IgD-negative memory B cell (primary cell): ENCODE data around the gene PRR23B. TPM values are rescaled to one million over a fixed set of nuclear protein-coding genes. Genes with fewer than 3 reads are reported as not detected.

ENCODE experiments used
- H3K27ac Mint-ChIP-seq, 3 donors: one replicate each; pipeline ENCODE4 v1.8.0; 2020 to 2022; ENCODE audit warnings: mild to moderate bottlenecking in 3 of 3, mixed read lengths in 3 of 3, moderate library complexity in 1 of 3
- H3K27me3 Mint-ChIP-seq: one replicate; pipeline ENCODE4 v1.8.0; 2021; ENCODE audit warnings: mixed read lengths
- H3K36me3 Mint-ChIP-seq: one replicate; pipeline ENCODE4 v1.8.0; 2020; ENCODE audit warnings: mild to moderate bottlenecking, mixed read lengths
- H3K4me1 Mint-ChIP-seq, 3 donors: one replicate each; pipeline ENCODE4 v1.8.0; 2020 to 2022; ENCODE audit warnings: mixed read lengths in 3 of 3, mild to moderate bottlenecking in 1 of 3
- H3K4me3 Mint-ChIP-seq, 4 donors: one replicate each; pipeline ENCODE4 v1.8.0; 2020 to 2022; ENCODE audit warnings: mild to moderate bottlenecking in 4 of 4, mixed read lengths in 4 of 4, moderate library complexity in 3 of 4
- H3K9me3 Mint-ChIP-seq, 3 donors: one replicate each; pipeline ENCODE4 v1.8.0; 2020 to 2021; ENCODE audit warnings: mixed read lengths in 3 of 3, mild to moderate bottlenecking in 1 of 3
- polyA plus RNA-seq: library from polyadenylated mRNA; unstranded; fragments of 300-500 nt; fragmentation: Illumina TruSeq; gene quantifications from one replicate; pipeline ENCODE4 v1.2.3, GENCODE V29; 2021

Gene PRR23B
- polyA plus RNA-seq, 1 donor from 2014 or later = not detected

DNA sequence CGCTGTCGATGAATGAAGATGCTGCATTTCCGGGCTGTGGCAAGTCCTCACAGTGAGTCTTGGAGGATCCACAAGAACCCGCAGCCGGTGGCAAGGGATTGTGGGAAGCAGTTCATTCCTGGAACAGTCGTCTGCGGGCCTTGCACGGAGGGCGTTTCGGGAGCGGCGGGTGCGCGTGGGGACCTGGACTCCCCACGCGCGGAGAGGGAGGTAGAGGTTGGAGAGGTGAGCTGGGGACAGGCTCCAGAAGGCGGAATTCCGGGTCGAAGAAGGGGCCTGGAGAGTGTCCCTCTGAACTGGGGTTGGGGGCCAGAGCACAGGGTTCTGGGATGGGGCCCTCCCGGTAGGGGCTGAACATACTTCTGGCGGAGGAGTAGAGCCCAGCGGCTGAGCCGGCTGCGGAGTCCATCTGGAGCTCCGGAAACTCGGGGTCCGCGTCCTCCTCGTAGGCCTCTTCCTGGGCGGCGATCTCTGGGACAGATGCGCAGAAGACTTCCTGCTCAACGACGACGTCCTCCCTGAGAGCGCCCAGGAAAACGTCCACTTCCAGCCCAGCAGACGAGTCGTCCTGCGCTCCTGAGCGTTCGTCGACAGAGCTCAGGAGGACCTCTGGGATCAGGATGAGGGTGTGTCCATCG, 15.3 kb downstream of the PRR23B start:
- Mint-ChIP-seq H3K4me1 (peaks cover 0 to 2% (median 0%) of the 10 kb centered on the region in 3 donors), H3K27me3 (no peaks in the 10 kb centered on the region), H3K36me3 (peaks cover 2% of the 10 kb centered on the region), H3K4me3 (no peak overlapping the region), H3K9me3 (peaks cover 11 to 16% (median 12%) of the 10 kb centered on the region in 3 donors), H3K27ac (no peak overlapping the region)

DNA sequence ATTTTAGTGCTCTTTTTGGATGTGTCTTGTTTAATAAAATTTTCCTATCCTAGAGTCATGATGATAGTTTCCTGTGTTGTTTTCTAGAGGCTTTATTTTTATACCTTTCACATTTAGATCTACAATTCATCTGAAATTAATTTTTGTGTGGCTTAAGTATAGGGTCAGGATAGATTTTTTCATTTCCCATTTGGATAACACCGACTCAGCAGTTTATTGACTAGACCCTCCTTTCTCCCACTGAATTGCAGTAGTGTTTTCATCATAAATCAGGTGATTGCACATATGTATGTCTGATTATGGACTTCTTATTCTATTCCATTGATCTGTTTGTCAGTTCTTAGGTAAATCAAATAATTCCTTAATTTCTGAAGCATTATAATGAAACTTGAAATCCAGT, 25.0 kb downstream of the PRR23B start:
- H3K4me3 Mint-ChIP-seq = no peak overlapping the region
- H3K27me3 Mint-ChIP-seq = peaks cover 2% of the 10 kb centered on the region
- peaks cover 0 to 2% (median 0%) of the 10 kb centered on the region in 3 donors for H3K4me1 Mint-ChIP-seq
- H3K9me3 Mint-ChIP-seq = peaks cover 0 to 7% (median 4%) of the 10 kb centered on the region in 3 donors
- no peak overlapping the region for H3K27ac Mint-ChIP-seq
- H3K36me3 Mint-ChIP-seq = no peaks in the 10 kb centered on the region

DNA sequence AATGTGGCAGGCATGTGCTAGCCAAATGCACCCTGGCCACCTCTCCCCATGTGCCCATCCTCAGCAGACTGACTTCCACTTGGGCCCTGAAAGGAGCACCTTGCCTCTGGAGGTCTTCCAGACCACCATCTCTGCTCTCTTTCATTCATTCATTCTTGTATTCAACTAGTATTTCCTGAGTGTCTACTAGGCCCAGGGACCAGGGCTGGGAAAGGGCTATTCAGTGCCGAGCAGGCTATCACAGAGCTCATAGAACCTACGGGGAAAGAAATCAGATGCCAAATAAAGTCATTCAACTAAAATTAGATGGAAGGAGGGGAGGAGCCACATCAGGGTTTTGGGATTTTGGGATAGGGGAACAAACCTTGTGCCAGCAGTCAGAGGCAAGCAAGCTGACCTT, 33.5 kb downstream of the PRR23B start:
- Mint-ChIP-seq H3K4me1 (peaks cover 0 to 1% (median 0%) of the 10 kb centered on the region in 3 donors), H3K27ac (no peak overlapping the region), H3K9me3 (no peaks in the 10 kb centered on the region), H3K36me3 (no peaks in the 10 kb centered on the region), H3K27me3 (peaks cover 3% of the 10 kb centered on the region), H3K4me3 (no peak overlapping the region)

DNA sequence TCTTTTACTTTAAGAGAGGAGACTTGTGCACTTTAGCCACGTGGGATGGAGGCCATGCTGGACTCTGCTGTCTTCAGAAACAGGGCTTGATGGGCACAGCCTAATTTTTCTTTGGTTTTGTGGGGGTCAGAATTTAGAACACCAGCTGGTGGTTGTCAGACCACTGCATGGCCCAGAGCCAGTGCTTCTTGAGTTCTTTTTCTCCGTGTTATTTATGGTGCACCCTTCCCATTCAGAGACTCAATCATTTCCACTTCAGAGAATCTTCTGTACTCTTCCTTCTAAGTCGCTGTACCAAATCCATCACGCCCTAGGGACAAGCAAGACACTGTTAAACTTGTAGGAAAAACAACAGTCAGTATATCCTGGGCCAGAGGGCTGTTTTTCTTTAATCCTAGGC, 34.8 kb downstream of the PRR23B start:
- Mint-ChIP-seq H3K9me3 (no peaks in the 10 kb centered on the region), H3K27me3 (peaks cover 6% of the 10 kb centered on the region), H3K27ac (no peak overlapping the region), H3K4me1 (peaks cover 0 to 3% (median 0%) of the 10 kb centered on the region in 3 donors), H3K36me3 (no peaks in the 10 kb centered on the region), H3K4me3 (no peak overlapping the region)

DNA sequence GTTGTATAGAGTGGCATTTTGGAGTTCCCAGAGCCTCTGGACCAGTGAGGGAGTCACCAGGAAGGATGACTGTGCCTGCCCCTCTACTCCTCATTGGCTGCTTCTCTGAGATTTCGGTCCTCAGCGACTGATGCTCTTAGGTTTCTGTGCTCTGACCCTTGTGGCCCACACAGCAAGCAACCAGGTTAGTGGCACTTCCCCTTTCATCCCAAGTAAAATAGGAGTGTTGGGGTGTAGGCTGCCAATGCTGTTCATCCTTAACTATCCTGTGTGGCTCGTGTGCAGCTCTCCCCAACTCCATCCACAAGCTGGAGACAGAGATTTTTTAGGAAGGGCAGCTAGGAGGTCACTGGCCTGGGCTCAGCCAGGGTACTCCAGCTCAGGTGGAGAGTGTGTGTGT, 35.9 kb downstream of the PRR23B start:
- peaks cover 6% of the 10 kb centered on the region for H3K27me3 Mint-ChIP-seq
- H3K4me3 Mint-ChIP-seq = no peak overlapping the region
- H3K9me3 Mint-ChIP-seq = peaks cover 0 to 2% (median 0%) of the 10 kb centered on the region in 3 donors
- H3K36me3 Mint-ChIP-seq = no peaks in the 10 kb centered on the region
- H3K4me1 Mint-ChIP-seq = peaks cover 0 to 3% (median 0%) of the 10 kb centered on the region in 3 donors
- no peak overlapping the region for H3K27ac Mint-ChIP-seq

DNA sequence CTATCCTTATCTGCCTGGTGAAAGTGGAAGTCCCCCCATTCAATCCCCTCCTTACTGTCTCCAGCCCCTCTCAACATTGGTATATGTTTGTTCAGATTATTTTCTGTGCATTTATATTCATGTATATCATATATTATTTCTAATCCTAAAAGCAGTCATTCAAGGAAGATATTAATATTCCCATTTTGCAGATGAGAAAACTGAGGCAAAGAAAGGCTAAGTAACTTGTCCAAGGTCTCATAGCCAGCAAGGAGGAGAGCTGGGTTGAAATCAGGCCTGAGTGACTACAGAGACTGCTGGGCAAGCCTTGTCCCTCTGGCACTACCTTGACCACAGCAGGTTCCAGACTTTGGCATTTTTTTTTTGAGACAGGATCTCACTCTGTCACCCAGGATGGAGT, 44.7 kb downstream of the PRR23B start:
- H3K4me3 Mint-ChIP-seq = no peak overlapping the region
- no peak overlapping the region for H3K27ac Mint-ChIP-seq
- H3K27me3 Mint-ChIP-seq = peaks cover 15% of the 10 kb centered on the region
- H3K36me3 Mint-ChIP-seq = no peaks in the 10 kb centered on the region
- peaks cover 0 to 3% (median 0%) of the 10 kb centered on the region in 3 donors for H3K9me3 Mint-ChIP-seq
- H3K4me1 Mint-ChIP-seq = no peaks in the 10 kb centered on the region

DNA sequence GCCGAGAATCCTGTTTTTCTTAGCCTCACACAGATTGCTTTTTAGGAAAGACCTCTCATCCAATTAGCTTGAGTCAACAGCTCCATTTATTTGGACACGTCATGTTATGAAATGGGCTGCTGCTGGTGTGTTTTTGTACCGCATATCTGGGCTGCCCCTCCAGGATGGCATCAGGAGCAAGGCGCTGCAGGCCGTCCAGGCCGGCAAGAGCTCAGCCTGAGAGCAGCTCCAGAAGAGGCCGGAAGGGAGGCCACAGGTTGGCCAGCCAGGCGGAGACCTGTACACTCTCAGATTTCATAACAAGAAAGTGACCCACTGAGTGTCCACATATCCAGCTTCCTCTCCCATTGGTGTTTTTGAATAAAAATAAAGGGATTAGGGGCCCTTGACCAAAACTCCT, 45.4 kb downstream of the PRR23B start:
- H3K4me1 Mint-ChIP-seq = no peaks in the 10 kb centered on the region
- H3K27me3 Mint-ChIP-seq = peaks cover 16% of the 10 kb centered on the region
- peaks cover 0 to 3% (median 0%) of the 10 kb centered on the region in 3 donors for H3K9me3 Mint-ChIP-seq
- H3K36me3 Mint-ChIP-seq = no peaks in the 10 kb centered on the region
- H3K27ac Mint-ChIP-seq = no peak overlapping the region
- no peak overlapping the region for H3K4me3 Mint-ChIP-seq

DNA sequence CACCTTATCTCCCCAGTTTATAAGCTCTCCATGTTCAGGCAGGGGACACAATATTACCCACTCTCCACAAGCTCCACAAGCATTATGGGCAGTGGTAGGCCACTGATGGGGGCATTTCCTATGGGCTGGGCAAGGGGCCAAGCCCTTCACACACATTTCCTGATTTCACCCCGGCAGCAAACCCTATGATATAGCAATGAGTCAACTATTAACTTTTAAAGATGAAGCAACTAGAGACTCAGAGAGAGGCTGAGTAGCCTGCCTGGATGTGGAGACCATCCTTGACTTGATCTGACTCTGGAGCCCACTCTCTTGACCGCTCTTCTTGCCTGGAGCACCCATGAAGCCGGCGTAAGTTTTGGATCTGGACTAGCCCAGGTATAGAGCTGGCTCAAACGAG, 46.3 kb downstream of the PRR23B start:
- Mint-ChIP-seq H3K9me3 (peaks cover 0 to 2% (median 0%) of the 10 kb centered on the region in 3 donors), H3K4me3 (no peak overlapping the region), H3K27ac (no peak overlapping the region)

DNA sequence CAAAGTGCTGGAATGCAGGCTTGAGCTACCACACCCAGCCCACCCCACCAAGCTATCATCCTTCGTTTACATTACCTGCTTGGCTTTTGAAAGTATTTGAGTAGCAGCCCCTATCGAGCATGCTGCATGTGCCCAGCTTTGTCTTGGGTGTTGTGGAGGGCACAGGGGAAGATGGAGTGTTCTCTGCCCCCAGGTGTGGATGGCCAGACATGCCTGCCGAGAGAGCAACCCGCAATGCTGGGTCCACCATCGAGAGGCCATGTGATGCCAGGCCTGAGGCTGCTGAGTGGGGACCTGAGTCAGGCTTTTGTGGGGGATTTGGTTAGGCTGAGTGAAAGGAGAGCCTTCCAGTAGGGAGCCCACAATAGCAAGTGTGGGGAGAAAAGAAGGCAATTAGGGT, 47.8 kb downstream of the PRR23B start:
- no peaks in the 10 kb centered on the region for H3K4me1 Mint-ChIP-seq
- H3K9me3 Mint-ChIP-seq = peaks cover 0 to 2% (median 0%) of the 10 kb centered on the region in 3 donors
- no peak overlapping the region for H3K27ac Mint-ChIP-seq
- no peak overlapping the region for H3K4me3 Mint-ChIP-seq
- H3K36me3 Mint-ChIP-seq = no peaks in the 10 kb centered on the region
- H3K27me3 Mint-ChIP-seq = peaks cover 19% of the 10 kb centered on the region

More for the DNA sequence above, 46.3 kb downstream of the PRR23B start:
- peaks cover 18% of the 10 kb centered on the region for H3K27me3 Mint-ChIP-seq
- no peaks in the 10 kb centered on the region for H3K4me1 Mint-ChIP-seq
- no peaks in the 10 kb centered on the region for H3K36me3 Mint-ChIP-seq

DNA sequence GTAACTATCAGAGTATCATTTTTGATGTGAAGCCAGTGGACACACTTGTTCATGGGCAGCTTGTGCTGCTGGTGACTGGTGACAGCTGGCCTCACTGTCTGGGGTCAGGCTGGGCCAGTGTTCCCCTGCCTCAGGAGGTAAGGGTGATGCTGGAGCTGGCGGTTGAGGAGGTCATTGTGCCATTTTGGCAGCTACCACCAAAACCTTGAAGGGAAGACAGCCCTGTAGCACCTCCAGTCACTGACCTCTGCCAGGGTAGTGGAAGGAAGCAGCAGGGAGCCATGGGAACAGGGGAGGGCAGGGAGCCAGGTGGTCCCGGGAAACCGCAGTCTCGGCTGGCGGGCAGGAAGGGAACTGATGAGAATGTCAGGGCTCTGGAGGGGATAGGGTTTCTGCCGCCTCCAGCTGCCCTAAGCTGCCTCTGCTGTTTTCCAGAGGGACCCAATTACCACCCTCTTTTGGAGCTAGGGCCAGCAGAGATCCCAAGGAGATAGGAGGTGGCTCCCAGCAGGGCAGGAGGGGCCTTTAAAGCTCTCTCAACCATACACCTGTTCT, 48.9 kb downstream of the PRR23B start:
- no peak overlapping the region for H3K27ac Mint-ChIP-seq
- no peak overlapping the region for H3K4me3 Mint-ChIP-seq
- H3K27me3 Mint-ChIP-seq = peaks cover 21% of the 10 kb centered on the region
- H3K9me3 Mint-ChIP-seq = peaks cover 0 to 2% (median 0%) of the 10 kb centered on the region in 3 donors
- H3K36me3 Mint-ChIP-seq = no peaks in the 10 kb centered on the region
- H3K4me1 Mint-ChIP-seq = no peaks in the 10 kb centered on the region

Other genes with a start within 250 kb of the PRR23B start
- 9.2 TPM for gene PIK3CB, start 186.0 kb downstream of the PRR23B start, polyA plus RNA-seq
- gene FOXL2, start 73.8 kb downstream of the PRR23B start, polyA plus RNA-seq = not detected
- gene FOXL2NB, start 73.7 kb downstream of the PRR23B start, polyA plus RNA-seq = not detected
- not detected for gene PRR23A, start 14.7 kb downstream of the PRR23B start, polyA plus RNA-seq
- not detected for gene PRR23C, start 24.0 kb upstream of the PRR23B start, polyA plus RNA-seq